GF-D8 (cell line): Measurements from ENCODE around the gene TBC1D22A.

Experiments used
- DNase-seq: peaks from one replicate; lab custom pipeline; 2025; lab: John Stamatoyannopoulos, UW

TBC1D22A gene

DNA sequence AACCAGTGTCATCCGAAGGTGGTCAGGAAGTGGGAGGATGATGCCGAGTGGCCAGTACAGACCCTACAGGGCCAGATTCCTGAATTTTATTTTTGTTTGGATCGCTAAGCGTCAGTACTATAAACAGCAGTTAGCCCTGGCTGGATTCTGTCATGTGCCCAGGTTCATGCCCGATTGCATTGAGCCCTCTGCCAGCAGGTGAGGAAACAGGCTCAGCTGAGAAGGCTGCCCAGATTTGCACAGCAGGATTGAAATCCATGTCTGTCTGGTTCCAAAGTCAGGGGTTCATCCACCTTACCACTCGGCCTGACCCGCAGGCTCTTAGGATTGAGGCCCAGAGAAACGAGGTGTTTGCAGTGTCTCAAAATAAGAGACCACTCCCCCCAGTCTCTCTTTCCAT lies 9.1 kb upstream of the TBC1D22A start:
- DNase-seq, result no peak

GRCh38 chr22:46753761-46754109 lies 8.7 kb upstream of the TBC1D22A start:
- no peak for DNase-seq

DNA sequence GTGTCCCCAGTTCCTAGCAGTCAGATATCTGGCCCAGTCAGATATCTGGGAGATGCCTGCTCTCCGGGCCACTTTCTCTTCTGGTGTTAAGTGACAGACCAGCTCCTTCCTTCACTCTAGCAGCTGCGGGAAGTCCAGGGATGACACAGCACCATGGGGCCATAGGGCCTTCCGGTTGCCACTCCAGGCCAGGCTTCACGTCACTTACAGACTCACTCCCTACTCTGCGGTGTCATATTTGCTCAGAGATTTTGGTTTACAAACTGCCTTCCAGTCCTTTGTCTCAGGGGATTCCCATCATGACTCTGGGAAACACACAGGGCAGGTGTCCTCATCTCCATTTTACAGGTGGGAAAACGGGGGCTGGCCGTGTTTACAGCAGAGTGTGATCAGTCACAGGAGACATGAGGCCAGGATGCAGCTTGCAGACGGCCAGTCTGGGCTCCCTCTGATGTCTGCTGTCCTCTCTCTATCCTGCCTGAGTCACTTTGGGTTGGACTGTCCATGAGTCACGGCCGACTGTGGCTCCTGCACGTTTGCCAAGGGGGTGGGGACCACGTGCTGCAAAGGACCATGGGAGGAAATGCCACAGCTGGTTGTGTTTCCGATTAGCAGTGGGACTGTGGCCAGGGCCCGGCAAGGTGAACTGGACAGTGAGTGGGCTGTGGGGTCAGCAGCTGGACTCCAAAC lies 8.2 kb upstream of the TBC1D22A start:
- peak; percentile 74 for DNase-seq

DNA sequence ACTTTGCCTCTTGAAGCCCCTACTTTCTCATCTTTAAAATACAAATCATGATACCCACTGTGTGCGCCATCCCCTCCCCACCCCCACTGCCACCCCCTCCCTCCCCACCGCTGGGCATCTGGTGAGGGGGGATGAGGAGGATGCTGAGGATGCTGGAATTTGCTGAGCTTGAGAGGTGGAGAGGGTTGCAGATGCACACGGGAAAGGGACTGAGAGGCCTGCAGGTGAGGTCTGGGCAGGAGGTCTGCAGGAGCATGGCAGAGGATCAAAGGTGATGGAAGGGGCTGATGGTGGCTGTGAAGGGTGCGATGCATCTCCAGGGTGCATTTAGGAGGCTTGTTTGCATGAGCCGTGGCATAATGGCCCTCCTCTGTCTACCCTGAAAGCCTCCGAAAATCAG lies 7.6 kb upstream of the TBC1D22A start:
- no peak for DNase-seq

- no peak for DNase-seq
Observed at GRCh38 chr22:46755525-46755924, 6.9 kb upstream of the TBC1D22A start.

- no peak for DNase-seq
Observed at GRCh38 chr22:46756097-46756496, 6.4 kb upstream of the TBC1D22A start.

GRCh38 chr22:46757104-46757503 lies 5.3 kb upstream of the TBC1D22A start:
- DNase-seq, result no peak

- DNase-seq, result peak; percentile 26
Observed at GRCh38 chr22:46758121-46758520, 4.3 kb upstream of the TBC1D22A start.

GRCh38 chr22:46758867-46759290 lies 3.6 kb upstream of the TBC1D22A start:
- peak; percentile 13 for DNase-seq

DNA sequence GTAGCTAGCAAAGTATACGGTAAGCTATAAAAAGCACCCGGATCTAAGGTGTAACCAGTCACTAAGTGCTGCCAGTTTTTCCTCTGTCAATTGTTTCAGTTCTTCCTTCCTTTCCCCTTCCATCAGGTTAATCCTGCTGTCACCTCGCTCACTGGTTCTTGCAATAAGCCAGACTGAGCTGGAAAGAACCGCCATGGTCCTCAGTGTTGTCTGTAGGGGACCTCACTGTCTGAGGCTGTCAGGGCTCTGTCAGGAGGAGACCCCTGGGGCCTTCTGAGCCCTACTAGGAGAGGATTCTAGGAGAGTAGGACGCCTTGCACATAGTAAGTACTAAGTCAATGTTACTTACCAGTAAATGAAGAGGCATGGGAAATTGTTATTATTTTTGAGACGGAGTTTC lies 1.4 kb upstream of the TBC1D22A start:
- no peak for DNase-seq

- no peak for DNase-seq
Observed at GRCh38 chr22:46761539-46762237, 762 bp upstream of the TBC1D22A start.

- peak; percentile 24 for DNase-seq
Observed at GRCh38 chr22:46763051-46763705, 728 bp downstream of the TBC1D22A start.

DNA sequence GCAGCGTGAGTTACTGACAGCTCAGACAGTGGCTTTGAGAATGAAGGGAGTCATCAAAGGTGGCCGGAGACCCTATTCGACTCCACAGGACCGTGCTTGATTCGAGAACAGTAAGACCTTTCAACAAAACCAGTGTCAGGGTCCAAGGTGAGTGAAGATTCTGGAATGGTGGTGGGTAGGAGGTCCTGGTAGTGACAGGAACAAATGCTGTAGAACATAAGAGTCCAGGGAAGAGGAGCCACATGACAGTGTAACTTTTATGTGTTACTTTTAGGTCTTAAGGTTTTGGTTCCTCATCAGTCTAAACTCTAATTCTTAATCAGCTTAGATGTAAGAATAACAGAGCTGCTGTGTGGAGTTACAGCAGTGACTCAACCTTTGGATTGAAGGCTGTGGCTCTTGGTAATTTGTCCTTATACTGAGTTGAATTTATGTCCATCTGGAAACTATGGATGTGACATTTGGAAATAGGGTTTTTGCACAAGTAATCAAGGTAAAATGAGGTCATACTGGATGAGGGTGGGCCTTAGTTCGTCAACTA lies 1.8 kb downstream of the TBC1D22A start:
- DNase-seq, result no peak

DNA sequence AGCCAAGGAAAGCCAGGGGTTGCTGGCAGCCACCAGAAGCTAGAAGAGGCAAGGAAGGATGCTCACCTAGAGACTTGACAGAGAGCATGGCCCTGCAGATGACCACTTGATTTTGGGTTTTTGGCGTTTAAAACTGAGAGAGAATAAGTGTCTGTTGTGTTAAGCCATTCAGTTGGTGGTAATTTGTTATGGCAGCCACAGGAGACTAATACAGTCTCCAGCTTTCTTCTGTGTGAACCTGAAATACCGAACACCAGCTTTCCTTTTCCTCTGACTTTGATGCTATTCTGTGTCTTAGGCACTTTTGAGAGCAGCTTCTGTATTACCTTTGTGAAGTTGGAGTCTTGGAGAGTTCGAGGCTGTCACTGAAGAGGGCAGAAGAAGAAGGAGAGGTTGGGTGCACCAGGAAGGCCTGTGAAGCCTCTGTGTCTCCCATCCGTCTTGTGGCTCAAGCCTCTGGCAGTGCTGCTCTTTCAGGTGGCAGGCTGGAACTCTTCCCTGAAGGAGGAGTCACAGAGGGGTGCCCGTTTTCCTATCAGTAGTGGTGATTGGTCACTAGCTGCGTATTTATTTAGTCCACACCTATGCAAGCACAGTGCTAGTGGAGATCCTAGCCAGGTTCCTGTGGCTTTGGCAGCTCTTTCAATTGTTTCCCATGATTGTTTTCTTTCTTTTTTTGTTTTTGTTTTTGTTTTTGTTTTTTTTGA lies 2.5 kb downstream of the TBC1D22A start:
- no peak for DNase-seq

GRCh38 chr22:46766611-46767010 lies 4.2 kb downstream of the TBC1D22A start:
- no peak for DNase-seq

DNA sequence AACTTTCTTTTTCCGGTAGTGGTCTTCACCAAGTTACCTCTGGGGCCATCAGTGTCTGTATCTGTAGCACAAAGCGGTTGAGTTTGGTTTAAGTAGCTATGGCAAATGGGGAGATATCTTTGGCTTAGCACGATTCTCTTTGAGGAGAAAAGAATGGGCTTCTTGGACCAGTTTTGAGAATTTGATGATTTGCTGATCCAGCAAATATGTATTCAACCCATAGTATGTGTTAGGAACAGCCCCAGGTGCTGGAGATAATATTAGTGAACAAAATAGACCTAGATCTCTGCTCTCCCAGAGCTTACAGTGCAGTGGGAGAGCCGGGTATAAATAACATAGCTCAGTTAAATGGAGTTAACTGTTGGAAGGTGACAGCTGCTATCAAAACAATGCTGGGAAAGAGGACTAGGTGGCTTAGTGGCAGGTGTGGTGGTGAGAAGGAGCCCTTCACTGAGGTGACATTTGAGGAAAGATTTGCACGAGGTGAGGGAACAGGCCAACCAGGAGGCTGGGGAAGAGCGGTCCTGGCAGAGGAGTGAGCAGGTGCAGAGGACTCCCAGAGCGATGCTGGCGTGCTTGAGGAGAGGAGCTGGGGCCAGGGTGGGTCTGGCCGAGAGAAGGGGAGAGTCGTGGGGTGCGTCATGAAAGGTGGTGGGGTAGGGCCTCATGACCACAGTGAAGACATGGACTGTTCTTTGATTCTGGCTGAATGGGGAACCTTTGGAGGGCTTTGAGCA lies 5.0 kb downstream of the TBC1D22A start:
- DNase-seq, result no peak

DNA sequence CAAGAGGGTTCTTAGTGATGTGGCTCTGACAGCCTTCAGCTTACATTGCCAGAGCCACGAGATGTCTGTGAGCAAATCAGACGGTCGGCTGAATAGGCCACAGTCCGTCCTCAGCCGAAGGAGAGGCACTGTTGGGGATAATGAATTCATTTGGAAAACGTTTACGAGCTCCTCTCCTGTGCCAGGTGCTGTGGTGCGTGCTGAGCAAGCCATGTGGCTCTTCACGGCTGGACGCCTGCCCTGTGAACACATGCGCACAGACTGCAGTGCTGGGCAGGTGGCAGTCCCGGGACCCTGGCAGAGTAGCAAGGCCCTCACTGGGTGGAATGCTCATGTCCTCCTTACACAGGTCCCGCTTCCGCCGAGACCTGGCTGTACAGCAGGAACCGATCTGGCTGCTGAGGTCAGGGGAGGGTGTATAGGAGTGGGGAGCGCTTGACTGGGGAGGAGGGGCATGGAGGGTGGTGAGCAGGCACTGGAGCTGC lies 6.8 kb downstream of the TBC1D22A start:
- DNase-seq, result no peak

DNA sequence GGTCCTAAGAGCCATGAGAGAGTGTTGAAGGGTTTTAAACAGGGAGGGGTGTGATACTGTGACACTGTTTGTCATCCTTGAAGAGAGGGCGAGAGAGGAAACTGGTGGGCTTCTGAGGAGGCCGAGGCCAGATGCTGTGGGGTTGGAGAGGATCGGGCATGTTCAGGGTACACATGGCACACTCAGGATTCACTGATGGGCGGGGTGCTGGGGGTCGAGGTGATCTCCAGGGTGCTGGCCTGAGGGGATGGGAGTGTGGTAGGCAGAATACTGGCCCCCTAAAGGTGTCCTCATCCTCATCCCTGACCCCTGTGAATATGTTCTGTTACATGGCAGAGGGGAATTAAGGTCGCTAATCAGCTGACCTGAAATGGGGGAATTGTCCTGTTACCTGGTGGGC lies 7.3 kb downstream of the TBC1D22A start:
- DNase-seq, result no peak

GRCh38 chr22:46770151-46770641 lies 7.7 kb downstream of the TBC1D22A start:
- DNase-seq, result no peak

- no peak for DNase-seq
Observed at GRCh38 chr22:46770726-46771125, 8.3 kb downstream of the TBC1D22A start.

DNA sequence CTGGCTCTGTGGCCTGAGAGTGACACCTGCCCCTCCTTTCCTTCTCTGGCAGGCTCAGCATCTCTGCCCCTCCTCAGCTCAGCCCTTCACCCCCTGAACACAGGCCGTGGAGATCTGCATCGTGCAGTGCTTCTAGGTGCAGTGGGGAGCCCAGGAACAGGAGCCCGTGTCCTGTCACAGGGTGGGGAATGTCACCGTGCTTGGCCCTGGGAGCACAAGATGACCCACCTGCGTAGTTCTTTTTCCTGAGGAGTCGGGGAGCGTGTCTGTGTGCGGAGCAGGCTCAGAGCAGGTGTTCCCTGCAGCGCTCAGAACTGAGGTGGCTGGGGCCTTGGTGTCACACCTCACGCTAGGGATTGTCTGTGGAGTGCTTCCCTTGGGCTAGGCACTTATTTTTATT lies 10.6 kb downstream of the TBC1D22A start:
- DNase-seq, result no peak
